ENCODE results near the gene TCF15.
"Not testable (repeated sequence)": the region's sequence is repeated elsewhere in the genome, so short reads cannot be mapped to it uniquely, and the experiment has no call there.

The TCF15 gene

GRCh38 chr20:588932-589672 is 21.0 kb downstream of the TCF15 start:
- TF ChIP-seq CTCF (IDR thresholded peaks at IDR 0.05; ENCODE audit: insufficient read depth, missing control alignments), result no peak
- no peak for FAIRE-seq
- no peak for DNase-seq (ENCODE audit: insufficient read length, low spot score)

DNA sequence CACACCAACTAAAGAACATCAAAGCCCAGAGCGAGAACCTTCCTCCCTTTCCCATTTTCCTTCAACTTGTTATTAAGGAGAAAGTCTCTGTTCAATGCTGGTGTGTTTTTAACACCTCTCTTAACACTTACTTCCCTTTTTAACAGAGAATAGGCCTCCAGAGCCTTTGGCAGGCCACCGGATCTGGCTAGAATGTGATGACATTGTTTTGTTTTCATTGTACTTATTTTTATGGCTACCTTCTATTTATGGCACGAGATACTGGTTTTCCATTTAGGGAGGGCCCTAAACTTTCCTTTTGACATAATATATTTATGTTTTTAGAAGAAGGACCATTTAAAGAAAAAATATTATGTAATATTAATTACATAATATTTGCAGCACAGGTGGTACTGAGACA is 21.6 kb downstream of the TCF15 start:
- FAIRE-seq (no peak), DNase-seq (ENCODE audit: insufficient read length, low spot score) (no peak)
- no peak for TF ChIP-seq CTCF (IDR thresholded peaks at IDR 0.05; ENCODE audit: insufficient read depth, missing control alignments)

DNA sequence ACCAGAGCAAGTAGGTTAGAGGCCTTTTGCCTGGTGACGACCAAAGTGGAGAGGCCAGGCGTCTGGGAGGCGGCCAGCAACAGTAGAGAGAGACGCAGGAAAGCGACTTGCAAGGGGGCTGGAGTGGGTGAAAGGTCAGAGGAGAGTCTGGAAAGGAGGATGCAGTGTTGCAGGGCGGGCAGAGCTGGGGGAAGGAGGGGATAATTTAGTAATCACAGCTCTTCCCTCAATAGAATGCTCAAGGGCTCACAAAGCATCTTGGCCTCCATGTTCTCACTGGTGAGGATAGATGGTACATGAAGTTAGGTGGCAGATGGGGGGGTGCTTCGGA is 25.2 kb downstream of the TCF15 start:
- TF ChIP-seq CTCF (IDR thresholded peaks at IDR 0.05; ENCODE audit: insufficient read depth, missing control alignments), result no peak
- FAIRE-seq (no peak), DNase-seq (ENCODE audit: insufficient read length, low spot score) (no peak)

GRCh38 chr20:584161-584970 is 25.7 kb downstream of the TCF15 start:
- FAIRE-seq (no peak), DNase-seq (ENCODE audit: insufficient read length, low spot score) (no peak)
- TF ChIP-seq CTCF (IDR thresholded peaks at IDR 0.05; ENCODE audit: insufficient read depth, missing control alignments), result no peak

GRCh38 chr20:582204-582603 is 27.9 kb downstream of the TCF15 start:
- no peak for FAIRE-seq
- no peak for TF ChIP-seq CTCF (IDR thresholded peaks at IDR 0.05; ENCODE audit: insufficient read depth, missing control alignments)
- DNase-seq (ENCODE audit: insufficient read length, low spot score), result no peak

- not testable (repeated sequence) for DNase-seq (ENCODE audit: insufficient read length, low spot score); FAIRE-seq
Observed at GRCh38 chr20:578940-579690, 31.0 kb downstream of the TCF15 start.

GRCh38 chr20:577167-577791 is 32.8 kb downstream of the TCF15 start:
- peak; percentile 19 for TF ChIP-seq CTCF (IDR thresholded peaks at IDR 0.05; ENCODE audit: insufficient read depth, missing control alignments)
- no peak for DNase-seq (ENCODE audit: insufficient read length, low spot score)
- no peak for FAIRE-seq
